Stomach (tissue), 9 donors: ENCODE data around the gene KCNAB1. TPM values are rescaled to one million over a fixed set of nuclear protein-coding genes. Genes with fewer than 3 reads are reported as not detected.

Experiments used
- DNase-seq, 2 donors: peaks; one replicate each; pipeline versions ENCODE4 v3.0.0 to v3.0.0-alpha.2; 2013 to 2019
- H3K27ac ChIP-seq, 5 donors: fragments of 200-600 bp in 4 of 5; sonication (generic) in 4 of 5; one replicate each; pipeline ENCODE4 v1.5.1; 2013 to 2019; ENCODE audit warnings: mild to moderate bottlenecking in 1 of 5, moderate library complexity in 1 of 5
- H3K27me3 ChIP-seq, 3 donors: fragments of 200-600 bp; sonication (generic); one replicate each; pipeline ENCODE4 v1.5.1; 2017 to 2019; ENCODE audit warnings: mixed run types in 1 of 3
- H3K36me3 ChIP-seq, 4 donors: fragments of 200-600 bp; sonication (generic); 1 replicate in 3 of 4; 2 replicates in 1 of 4; pipeline ENCODE4 v1.5.1; 2016 to 2019
- H3K4me1 ChIP-seq, 4 donors: fragments of 200-600 bp; sonication (generic); one replicate each; pipeline ENCODE4 v1.5.1; 2016 to 2019
- H3K4me3 ChIP-seq, 4 donors: fragments of 200-600 bp; sonication (generic) in 3 of 4; one replicate each; pipeline ENCODE4 v1.5.1; 2016 to 2019; ENCODE audit warnings: mild to moderate bottlenecking in 1 of 4
- H3K9me3 ChIP-seq, 4 donors: fragments of 200-600 bp; sonication (generic); one replicate each; pipeline ENCODE4 v1.5.1; 2016 to 2019
- CTCF ChIP-seq, 7 experiments: fragments of 450-650 bp in 4 of 7; fragments of 200-600 bp in 3 of 7; sonication (generic) in 3 of 7; IDR thresholded peaks; one replicate each; pipeline ENCODE4 v1.5.1; 2016 to 2019; ENCODE audit warnings: antibody characterized with exemption in 7 of 7, control low read depth in 2 of 7, mild to moderate bottlenecking in 1 of 7
- EP300 ChIP-seq: sonication (generic); formaldehyde crosslinking; IDR thresholded peaks from one replicate; pipeline ENCODE4 v1.6.1; 2017; ENCODE audit warnings: antibody characterized with exemption
- POLR2A ChIP-seq, 4 donors: fragments of 450-650 bp; IDR thresholded peaks; one replicate each; pipeline ENCODE4 v1.6.1; 2016; ENCODE audit warnings: antibody characterized with exemption in 4 of 4, control low read depth in 2 of 4, mild to moderate bottlenecking in 1 of 4, moderate library complexity in 1 of 4
- POLR2AphosphoS5 ChIP-seq, 3 donors: sonication (generic); formaldehyde crosslinking; IDR thresholded peaks; one replicate each; pipeline ENCODE4 v1.6.1; 2016; ENCODE audit warnings: antibody characterized with exemption in 3 of 3
- WGBS, 5 donors: extraction: QIAGEN DNeasy Blood & Tissue Kit in 3 of 5; methylation state at CpG; one replicate each; pipeline versions ENCODE4 v1.1.5 to v1.1.7; 2013 to 2018; 5-methylcytosine and 5-hydroxymethylcytosine counted together
- intact Hi-C: fragments of 100-400 bp; cut with DNase I; formaldehyde crosslinking; loops from one replicate; pipeline ENCODE4 v1.15.1; 2023; ENCODE audit warnings: low total_unique reads
- polyA plus RNA-seq, 3 donors: library from polyadenylated mRNA; stranded (reverse); fragments of 200-250 nt; gene quantifications; one replicate each; pipeline ENCODE4 v1.2.3, GENCODE V29; 2013
- total RNA-seq, 5 donors: library from RNA; depleted of rRNA; stranded (reverse); fragments of >200 nt; gene quantifications; one replicate each; pipeline versions ENCODE4 v1.1.0 to v1.2.3, GENCODE V29; 2014 to 2016
- donor health status: healthy with polysubstance abuse.
- donor health status: Bipolar disorder and iron deficiency.
- donor health status: healthy.

KCNAB1 gene
- total and polyA plus RNA-seq, 8 donors, result 0.12 to 3.8 (median 0.29) TPM; not detected in 2

GRCh38 chr3:156407617-156408225 is 287.3 kb downstream of the KCNAB1 start:
- TF ChIP-seq CTCF (IDR thresholded peaks at IDR 0.05), result no peak
- no peak for TF ChIP-seq EP300
- TF ChIP-seq POLR2AphosphoS5 (IDR thresholded peaks at IDR 0.05), result no peak
- no peak for TF ChIP-seq POLR2A (IDR thresholded peaks at IDR 0.05)

GRCh38 chr3:156409694-156410093 is 289.3 kb downstream of the KCNAB1 start:
- H3K27ac ChIP-seq, result no peak overlapping the region
- DNase-seq, result no peak
- H3K36me3 ChIP-seq, result no peaks in the 10 kb centered on the region
- no peaks in the 10 kb centered on the region for H3K9me3 ChIP-seq
- H3K27me3 ChIP-seq, result no peaks in the 10 kb centered on the region
- H3K4me3 ChIP-seq, result no peak overlapping the region
- intact Hi-C loops, result no loop called here
- whole genome bisulfite sequencing, 5 donors, result 72 to 82% (median 77%) methylated on average over 3 of the region's 3 CpGs
- TF ChIP-seq POLR2A (IDR thresholded peaks at IDR 0.05) (no peak), CTCF (IDR thresholded peaks at IDR 0.05) (no peak), POLR2AphosphoS5 (IDR thresholded peaks at IDR 0.05) (no peak), EP300 (no peak)
- no peaks in the 10 kb centered on the region for H3K4me1 ChIP-seq

More at GRCh38 chr3:156407617-156408225, 287.3 kb downstream of the KCNAB1 start:
- intact Hi-C loops, result no loop called here
- Histone ChIP-seq H3K9me3 (no peaks in the 10 kb centered on the region), H3K27ac (no peak overlapping the region), H3K4me3 (no peak overlapping the region), H3K27me3 (no peaks in the 10 kb centered on the region), H3K36me3 (no peaks in the 10 kb centered on the region), H3K4me1 (no peaks in the 10 kb centered on the region)
- WGBS, 5 donors, result 90 to 92% (median 92%) methylated on average over 11 of the region's 11 CpGs
- DNase-seq, result no peak

GRCh38 chr3:156412600-156412999 is 292.2 kb downstream of the KCNAB1 start:
- WGBS, 5 donors, result 78 to 91% (median 91%) methylated on average over 1 of the region's 1 CpG
- no peak for TF ChIP-seq POLR2A (IDR thresholded peaks at IDR 0.05)
- no peak for TF ChIP-seq EP300
- TF ChIP-seq POLR2AphosphoS5 (IDR thresholded peaks at IDR 0.05), result no peak
- TF ChIP-seq CTCF (IDR thresholded peaks at IDR 0.05), result no peak
- no peak for DNase-seq
- H3K36me3 ChIP-seq, result no peaks in the 10 kb centered on the region
- H3K4me3 ChIP-seq, result no peak overlapping the region
- no peaks in the 10 kb centered on the region for H3K4me1 ChIP-seq
- no peaks in the 10 kb centered on the region for H3K9me3 ChIP-seq
- intact Hi-C loops, result no loop called here
- H3K27ac ChIP-seq, result no peak overlapping the region
- H3K27me3 ChIP-seq, result no peaks in the 10 kb centered on the region

- Histone ChIP-seq H3K9me3 (no peaks in the 10 kb centered on the region), H3K27ac (no peak overlapping the region), H3K4me1 (no peaks in the 10 kb centered on the region), H3K36me3 (no peaks in the 10 kb centered on the region), H3K4me3 (no peak overlapping the region), H3K27me3 (no peaks in the 10 kb centered on the region)
- intact Hi-C loops, result no loop called here
- WGBS, 5 donors, result 71 to 89% (median 84%) methylated on average over 4 of the region's 4 CpGs
- no peak for TF ChIP-seq POLR2AphosphoS5 (IDR thresholded peaks at IDR 0.05)
- no peak for TF ChIP-seq POLR2A (IDR thresholded peaks at IDR 0.05)
- TF ChIP-seq EP300, result no peak
- no peak for TF ChIP-seq CTCF (IDR thresholded peaks at IDR 0.05)
- no peak for DNase-seq
Measured at GRCh38 chr3:156413293-156413892, 293.0 kb downstream of the KCNAB1 start.
